ENCODE results near the gene CROCC2. TPM values are rescaled to one million over a fixed set of nuclear protein-coding genes. Genes with fewer than 3 reads are reported as not detected.
A peak's percentile ranks its signal among the peaks of the same experiment; 100 is the strongest.

CROCC2 gene
- total and polyA plus RNA-seq, 2 of the 13 experiments (the other 11 are each of a cell fraction or from before 2014, with no cell fraction given): not detected

DNA sequence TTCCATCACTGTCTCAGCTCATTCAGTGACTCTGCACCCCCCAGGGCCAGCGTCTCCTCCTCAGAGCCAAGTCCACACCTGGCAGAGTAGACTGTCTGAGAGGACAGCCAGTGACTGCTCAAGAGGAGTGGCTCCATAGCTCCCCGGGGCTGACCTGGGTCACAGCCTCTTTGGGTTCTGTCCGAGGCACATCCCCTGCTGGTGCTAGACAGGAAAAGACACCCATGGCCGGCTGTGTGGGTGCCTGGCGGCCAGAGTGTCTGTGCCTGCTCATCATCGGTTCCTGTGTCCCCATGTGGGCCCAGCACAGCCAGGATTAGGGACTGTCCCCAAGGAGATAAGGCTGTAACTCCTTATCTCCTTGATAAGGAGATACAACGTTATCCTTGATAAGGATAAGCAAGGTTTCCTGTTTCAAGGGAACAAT lies 3.5 kb upstream of the CROCC2 start (continued):
- TF ChIP-seq SMYD3 (CRISPR knock-in tag; IDR thresholded peaks at IDR 0.05) (no peak), ETV5 (CRISPR knock-in tag; IDR thresholded peaks at IDR 0.05; ENCODE audit: borderline replicate concordance) (no peak), POGZ (CRISPR knock-in tag; IDR thresholded peaks at IDR 0.05) (no peak), ELF3 (CRISPR knock-in tag; IDR thresholded peaks at IDR 0.05) (no peak), CBX1 (IDR thresholded peaks at IDR 0.05; ENCODE audit: low read depth) (no peak), RXRA (CRISPR knock-in tag; IDR thresholded peaks at IDR 0.05) (0 out of 2 replicates have a peak, but pooled peaks have one; percentile 3), SOX6 (IDR thresholded peaks at IDR 0.05) (no peak), SOX6 (CRISPR knock-in tag; IDR thresholded peaks at IDR 0.05) (no peak), PAWR (CRISPR knock-in tag; IDR thresholded peaks at IDR 0.05; ENCODE audit: borderline replicate concordance) (no peak), BRCA1 (CRISPR knock-in tag; IDR thresholded peaks at IDR 0.05) (no peak), CAMTA2 (CRISPR knock-in tag; IDR thresholded peaks at IDR 0.05; ENCODE audit: borderline replicate concordance) (no peak), CCDC6 (CRISPR knock-in tag; IDR thresholded peaks at IDR 0.05) (no peak), ZBTB20 (CRISPR knock-in tag; IDR thresholded peaks at IDR 0.05; ENCODE audit: borderline replicate concordance, low read depth) (no peak), MTF1 (CRISPR knock-in tag; IDR thresholded peaks at IDR 0.05) (no peak), KDM4B (CRISPR knock-in tag; IDR thresholded peaks at IDR 0.05) (no peak), NFRKB (IDR thresholded peaks at IDR 0.05) (no peak)
- TF ChIP-seq, protein P1, sequence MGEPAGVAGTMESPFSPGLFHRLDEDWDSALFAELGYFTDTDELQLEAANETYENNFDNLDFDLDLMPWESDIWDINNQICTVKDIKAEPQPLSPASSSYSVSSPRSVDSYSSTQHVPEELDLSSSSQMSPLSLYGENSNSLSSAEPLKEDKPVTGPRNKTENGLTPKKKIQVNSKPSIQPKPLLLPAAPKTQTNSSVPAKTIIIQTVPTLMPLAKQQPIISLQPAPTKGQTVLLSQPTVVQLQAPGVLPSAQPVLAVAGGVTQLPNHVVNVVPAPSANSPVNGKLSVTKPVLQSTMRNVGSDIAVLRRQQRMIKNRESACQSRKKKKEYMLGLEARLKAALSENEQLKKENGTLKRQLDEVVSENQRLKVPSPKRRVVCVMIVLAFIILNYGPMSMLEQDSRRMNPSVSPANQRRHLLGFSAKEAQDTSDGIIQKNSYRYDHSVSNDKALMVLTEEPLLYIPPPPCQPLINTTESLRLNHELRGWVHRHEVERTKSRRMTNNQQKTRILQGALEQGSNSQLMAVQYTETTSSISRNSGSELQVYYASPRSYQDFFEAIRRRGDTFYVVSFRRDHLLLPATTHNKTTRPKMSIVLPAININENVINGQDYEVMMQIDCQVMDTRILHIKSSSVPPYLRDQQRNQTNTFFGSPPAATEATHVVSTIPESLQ (CRISPR knock-in tag; conservative IDR thresholded peaks at IDR 0.05): no peak
- TF ChIP-seq, protein P2, sequence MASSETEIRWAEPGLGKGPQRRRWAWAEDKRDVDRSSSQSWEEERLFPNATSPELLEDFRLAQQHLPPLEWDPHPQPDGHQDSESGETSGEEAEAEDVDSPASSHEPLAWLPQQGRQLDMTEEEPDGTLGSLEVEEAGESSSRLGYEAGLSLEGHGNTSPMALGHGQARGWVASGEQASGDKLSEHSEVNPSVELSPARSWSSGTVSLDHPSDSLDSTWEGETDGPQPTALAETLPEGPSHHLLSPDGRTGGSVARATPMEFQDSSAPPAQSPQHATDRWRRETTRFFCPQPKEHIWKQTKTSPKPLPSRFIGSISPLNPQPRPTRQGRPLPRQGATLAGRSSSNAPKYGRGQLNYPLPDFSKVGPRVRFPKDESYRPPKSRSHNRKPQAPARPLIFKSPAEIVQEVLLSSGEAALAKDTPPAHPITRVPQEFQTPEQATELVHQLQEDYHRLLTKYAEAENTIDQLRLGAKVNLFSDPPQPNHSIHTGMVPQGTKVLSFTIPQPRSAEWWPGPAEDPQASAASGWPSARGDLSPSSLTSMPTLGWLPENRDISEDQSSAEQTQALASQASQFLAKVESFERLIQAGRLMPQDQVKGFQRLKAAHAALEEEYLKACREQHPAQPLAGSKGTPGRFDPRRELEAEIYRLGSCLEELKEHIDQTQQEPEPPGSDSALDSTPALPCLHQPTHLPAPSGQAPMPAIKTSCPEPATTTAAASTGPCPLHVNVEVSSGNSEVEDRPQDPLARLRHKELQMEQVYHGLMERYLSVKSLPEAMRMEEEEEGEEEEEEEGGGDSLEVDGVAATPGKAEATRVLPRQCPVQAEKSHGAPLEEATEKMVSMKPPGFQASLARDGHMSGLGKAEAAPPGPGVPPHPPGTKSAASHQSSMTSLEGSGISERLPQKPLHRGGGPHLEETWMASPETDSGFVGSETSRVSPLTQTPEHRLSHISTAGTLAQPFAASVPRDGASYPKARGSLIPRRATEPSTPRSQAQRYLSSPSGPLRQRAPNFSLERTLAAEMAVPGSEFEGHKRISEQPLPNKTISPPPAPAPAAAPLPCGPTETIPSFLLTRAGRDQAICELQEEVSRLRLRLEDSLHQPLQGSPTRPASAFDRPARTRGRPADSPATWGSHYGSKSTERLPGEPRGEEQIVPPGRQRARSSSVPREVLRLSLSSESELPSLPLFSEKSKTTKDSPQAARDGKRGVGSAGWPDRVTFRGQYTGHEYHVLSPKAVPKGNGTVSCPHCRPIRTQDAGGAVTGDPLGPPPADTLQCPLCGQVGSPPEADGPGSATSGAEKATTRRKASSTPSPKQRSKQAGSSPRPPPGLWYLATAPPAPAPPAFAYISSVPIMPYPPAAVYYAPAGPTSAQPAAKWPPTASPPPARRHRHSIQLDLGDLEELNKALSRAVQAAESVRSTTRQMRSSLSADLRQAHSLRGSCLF (CRISPR knock-in tag; IDR thresholded peaks at IDR 0.05; ENCODE audit: borderline replicate concordance): no peak
- TF ChIP-seq, protein P3, sequence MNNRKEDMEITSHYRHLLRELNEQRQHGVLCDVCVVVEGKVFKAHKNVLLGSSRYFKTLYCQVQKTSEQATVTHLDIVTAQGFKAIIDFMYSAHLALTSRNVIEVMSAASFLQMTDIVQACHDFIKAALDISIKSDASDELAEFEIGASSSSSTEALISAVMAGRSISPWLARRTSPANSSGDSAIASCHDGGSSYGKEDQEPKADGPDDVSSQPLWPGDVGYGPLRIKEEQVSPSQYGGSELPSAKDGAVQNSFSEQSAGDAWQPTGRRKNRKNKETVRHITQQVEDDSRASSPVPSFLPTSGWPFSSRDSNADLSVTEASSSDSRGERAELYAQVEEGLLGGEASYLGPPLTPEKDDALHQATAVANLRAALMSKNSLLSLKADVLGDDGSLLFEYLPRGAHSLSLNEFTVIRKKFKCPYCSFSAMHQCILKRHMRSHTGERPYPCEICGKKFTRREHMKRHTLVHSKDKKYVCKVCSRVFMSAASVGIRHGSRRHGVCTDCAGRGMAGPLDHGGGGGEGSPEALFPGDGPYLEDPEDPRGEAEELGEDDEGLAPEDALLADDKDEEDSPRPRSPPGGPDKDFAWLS (CRISPR knock-in tag; IDR thresholded peaks at IDR 0.05; ENCODE audit: borderline replicate concordance): no peak
- TF ChIP-seq, protein P4, sequence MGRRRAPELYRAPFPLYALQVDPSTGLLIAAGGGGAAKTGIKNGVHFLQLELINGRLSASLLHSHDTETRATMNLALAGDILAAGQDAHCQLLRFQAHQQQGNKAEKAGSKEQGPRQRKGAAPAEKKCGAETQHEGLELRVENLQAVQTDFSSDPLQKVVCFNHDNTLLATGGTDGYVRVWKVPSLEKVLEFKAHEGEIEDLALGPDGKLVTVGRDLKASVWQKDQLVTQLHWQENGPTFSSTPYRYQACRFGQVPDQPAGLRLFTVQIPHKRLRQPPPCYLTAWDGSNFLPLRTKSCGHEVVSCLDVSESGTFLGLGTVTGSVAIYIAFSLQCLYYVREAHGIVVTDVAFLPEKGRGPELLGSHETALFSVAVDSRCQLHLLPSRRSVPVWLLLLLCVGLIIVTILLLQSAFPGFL (CRISPR knock-in tag; IDR thresholded peaks at IDR 0.05): no peak
- TF ChIP-seq, protein P5, sequence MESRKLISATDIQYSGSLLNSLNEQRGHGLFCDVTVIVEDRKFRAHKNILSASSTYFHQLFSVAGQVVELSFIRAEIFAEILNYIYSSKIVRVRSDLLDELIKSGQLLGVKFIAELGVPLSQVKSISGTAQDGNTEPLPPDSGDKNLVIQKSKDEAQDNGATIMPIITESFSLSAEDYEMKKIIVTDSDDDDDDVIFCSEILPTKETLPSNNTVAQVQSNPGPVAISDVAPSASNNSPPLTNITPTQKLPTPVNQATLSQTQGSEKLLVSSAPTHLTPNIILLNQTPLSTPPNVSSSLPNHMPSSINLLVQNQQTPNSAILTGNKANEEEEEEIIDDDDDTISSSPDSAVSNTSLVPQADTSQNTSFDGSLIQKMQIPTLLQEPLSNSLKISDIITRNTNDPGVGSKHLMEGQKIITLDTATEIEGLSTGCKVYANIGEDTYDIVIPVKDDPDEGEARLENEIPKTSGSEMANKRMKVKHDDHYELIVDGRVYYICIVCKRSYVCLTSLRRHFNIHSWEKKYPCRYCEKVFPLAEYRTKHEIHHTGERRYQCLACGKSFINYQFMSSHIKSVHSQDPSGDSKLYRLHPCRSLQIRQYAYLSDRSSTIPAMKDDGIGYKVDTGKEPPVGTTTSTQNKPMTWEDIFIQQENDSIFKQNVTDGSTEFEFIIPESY (CRISPR knock-in tag; IDR thresholded peaks at IDR 0.05): no peak

All from HepG2 (cell line).